Spleen (tissue), 11 donors: ENCODE measurements around the gene HSPB8. TPM values are rescaled to one million over a fixed set of nuclear protein-coding genes. Genes with fewer than 3 reads are reported as not detected.

Experiments used
- DNase-seq: peaks from one replicate; pipeline ENCODE4 v3.0.0-alpha.2; 2020
- H3K27ac ChIP-seq, 8 donors: fragments of 200-600 bp; sonication (generic) in 7 of 8; 1 replicate in 4 of 8; 2 replicates in 4 of 8; pipeline versions ENCODE4 v1.5.0 to v1.8.0; 2016 to 2021; ENCODE audit warnings: inconsistent platforms in 4 of 8, mild to moderate bottlenecking in 4 of 8, moderate library complexity in 1 of 8
- H3K27me3 ChIP-seq, 7 donors: fragments of 200-600 bp; sonication (generic) in 6 of 7; replicated peaks in 1 of 7; 1 replicate in 4 of 7; 2 replicates in 3 of 7; pipeline versions ENCODE4 v1.5.0 to v1.8.0; 2016 to 2021; ENCODE audit warnings: inconsistent platforms in 3 of 7, mild to moderate bottlenecking in 1 of 7
- H3K36me3 ChIP-seq, 6 donors: fragments of 200-600 bp; sonication (generic) in 5 of 6; 1 replicate in 4 of 6; 2 replicates in 2 of 6; pipeline versions ENCODE4 v1.5.0 to v1.8.0; 2016 to 2021; ENCODE audit warnings: inconsistent platforms in 2 of 6
- H3K4me1 ChIP-seq, 6 donors: fragments of 200-600 bp; sonication (generic) in 5 of 6; 1 replicate in 3 of 6; 2 replicates in 3 of 6; pipeline versions ENCODE4 v1.5.0 to v1.8.0; 2016 to 2021; ENCODE audit warnings: inconsistent platforms in 3 of 6
- H3K4me3 ChIP-seq, 8 donors: fragments of 200-600 bp; sonication (generic) in 7 of 8; 1 replicate in 4 of 8; 2 replicates in 4 of 8; pipeline versions ENCODE4 v1.5.0 to v1.8.0; 2016 to 2021; ENCODE audit warnings: inconsistent platforms in 4 of 8, mild to moderate bottlenecking in 4 of 8, moderate library complexity in 2 of 8
- H3K9me3 ChIP-seq, 8 donors: fragments of 200-600 bp; sonication (generic) in 7 of 8; 1 replicate in 4 of 8; 2 replicates in 4 of 8; pipeline versions ENCODE4 v1.5.0 to v1.8.0; 2016 to 2021; ENCODE audit warnings: inconsistent platforms in 4 of 8
- CTCF ChIP-seq, 11 experiments: fragments of 200-600 bp in 7 of 11; fragments of 450-650 bp in 4 of 11; sonication (generic) in 4 of 11; IDR thresholded peaks in 8 of 11; conservative IDR thresholded peaks in 3 of 11; 1 replicate in 7 of 11; 2 replicates in 4 of 11; pipeline versions ENCODE4 v1.4.0 to v1.8.0; 2016 to 2021; ENCODE audit warnings: antibody characterized with exemption in 11 of 11, inconsistent platforms in 4 of 11, mild to moderate bottlenecking in 1 of 11
- POLR2A ChIP-seq, 3 donors: fragments of 450-650 bp; IDR thresholded peaks; one replicate each; pipeline ENCODE4 v1.5.1; 2017; ENCODE audit warnings: antibody characterized with exemption in 3 of 3, mild to moderate bottlenecking in 1 of 3
- POLR2AphosphoS5 ChIP-seq, 3 donors: sonication (generic); formaldehyde crosslinking; IDR thresholded peaks; one replicate each; pipeline ENCODE4 v1.5.1; 2017; ENCODE audit warnings: antibody characterized with exemption in 3 of 3
- WGBS, 5 donors: extraction: QIAGEN DNeasy Blood & Tissue Kit in 3 of 5; methylation state at CpG; one replicate each; pipeline versions ENCODE4 v1.1.5 to v1.1.7; 2013 to 2018; 5-methylcytosine and 5-hydroxymethylcytosine counted together
- intact Hi-C: fragments of 100-400 bp; cut with DNase I; formaldehyde crosslinking; loops from one replicate; pipeline ENCODE4 v1.15.0; 2023; ENCODE audit warnings: low total_unique reads
- polyA plus RNA-seq, 3 donors: library from polyadenylated mRNA; stranded (reverse); fragments of 200-250 nt; gene quantifications; one replicate each; pipeline ENCODE4 v1.2.1, GENCODE V29; 2013
- total RNA-seq, 7 donors: library from RNA; depleted of rRNA in 3 of 7; stranded (reverse); fragments of >200 nt in 3 of 7; fragmentation: NEBNext Ultra II Directional in 4 of 7; extraction: Animal tissue kit (Norgen Biotek cat#: 25700) in 4 of 7; gene quantifications; one replicate each; pipeline versions ENCODE4 v1.1.0 to v1.2.1, GENCODE V29; 2016 to 2021
- donor health status: healthy with polysubstance abuse.
- donor health status: DM: no; HTN: no; CAD: no; lungs with moderate emphysema.
- donor health status: DM: no; HTN: no; CAD: no.
- donor health status: Bipolar disorder and iron deficiency.
- donor health status: healthy.
- donor health status: DM: no; HTN: no; CAD: no.
- donor health status: DM: yes; HTN: yes; CAD: no.

Gene HSPB8
- total and polyA plus RNA-seq, 10 donors, result 14.1 to 109 (median 50.0) TPM

DNA sequence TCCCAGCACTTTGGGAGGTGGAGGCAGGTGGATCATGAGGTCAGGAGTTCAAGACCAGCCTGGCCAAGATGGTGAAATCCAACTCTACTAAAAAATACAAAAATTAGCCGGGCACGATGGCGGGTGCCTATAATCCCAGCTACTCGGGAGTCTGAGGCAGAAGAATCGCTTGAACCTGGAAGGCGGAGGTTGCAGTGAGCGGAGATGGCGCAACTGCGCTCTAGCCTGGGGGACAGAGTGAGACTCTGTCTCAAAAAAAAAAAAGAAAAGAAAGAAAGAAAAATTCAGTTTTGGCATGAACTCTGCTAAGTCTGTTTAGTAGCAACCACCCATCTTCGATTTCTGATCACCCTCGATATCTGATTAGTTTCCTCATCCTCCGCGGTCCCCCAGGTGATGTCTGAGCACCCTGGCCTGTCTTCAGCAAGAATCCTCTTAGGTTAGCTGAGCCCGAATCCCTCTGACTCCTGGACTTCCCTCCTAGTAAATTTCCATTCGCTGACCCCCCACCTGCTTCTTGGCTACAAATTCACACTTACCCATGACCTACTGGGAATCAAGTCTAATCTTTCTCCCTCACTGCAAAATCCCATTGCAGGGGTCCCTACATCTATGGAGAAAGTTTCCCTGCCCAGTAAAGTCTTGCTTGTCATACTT, 879 bp upstream of the HSPB8 start:
- Histone ChIP-seq H3K9me3 (no peaks in the 10 kb centered on the region), H3K36me3 (no peaks in the 10 kb centered on the region), H3K4me1 (peaks cover 0 to 14% (median 0%) of the 10 kb centered on the region in 6 donors), H3K4me3 (no peak overlapping the region), H3K27me3 (peaks cover 0 to 37% (median 0%) of the 10 kb centered on the region in 7 donors), H3K27ac (peak overlapping the region in 6 of 8 donors; percentile 76 to 85 (median 81))
- no peak for TF ChIP-seq POLR2A (IDR thresholded peaks at IDR 0.05)
- TF ChIP-seq POLR2AphosphoS5 (IDR thresholded peaks at IDR 0.05), result no peak
- no peak for TF ChIP-seq CTCF (IDR thresholded peaks at IDR 0.05 in 8 of 11, conservative IDR thresholded peaks at IDR 0.05 in 3 of 11)
- no peak for DNase-seq
- WGBS, 5 donors, result 88 to 92% (median 91%) methylated on average over 15 of the region's 15 CpGs
- intact Hi-C loops, result no loop called here

DNA sequence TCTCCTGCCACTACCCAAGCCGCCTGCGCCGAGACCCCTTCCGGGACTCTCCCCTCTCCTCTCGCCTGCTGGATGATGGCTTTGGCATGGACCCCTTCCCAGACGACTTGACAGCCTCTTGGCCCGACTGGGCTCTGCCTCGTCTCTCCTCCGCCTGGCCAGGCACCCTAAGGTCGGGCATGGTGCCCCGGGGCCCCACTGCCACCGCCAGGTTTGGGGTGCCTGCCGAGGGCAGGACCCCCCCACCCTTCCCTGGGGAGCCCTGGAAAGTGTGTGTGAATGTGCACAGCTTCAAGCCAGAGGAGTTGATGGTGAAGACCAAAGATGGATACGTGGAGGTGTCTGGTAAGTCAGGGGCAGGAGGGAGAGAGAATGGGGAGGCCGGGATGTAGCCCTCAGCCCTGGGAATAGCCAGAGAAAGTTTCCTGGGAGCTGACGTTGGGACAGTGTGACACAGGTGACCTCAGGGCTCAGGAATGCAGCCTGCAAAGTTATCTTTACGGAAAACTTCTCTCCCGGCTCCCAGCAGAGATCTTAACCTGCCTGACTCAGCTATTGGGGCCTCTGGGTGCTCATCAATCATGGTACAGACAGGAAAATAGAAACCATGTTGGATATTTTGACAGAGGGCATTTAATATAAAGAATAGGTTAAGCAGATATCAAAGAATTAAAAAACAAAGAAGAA, 747 bp downstream of the HSPB8 start:
- TF ChIP-seq POLR2A (IDR thresholded peaks at IDR 0.05) (no peak), CTCF (IDR thresholded peaks at IDR 0.05 in 8 of 11, conservative IDR thresholded peaks at IDR 0.05 in 3 of 11) (no peak), POLR2AphosphoS5 (IDR thresholded peaks at IDR 0.05) (no peak)
- Histone ChIP-seq H3K27me3 (peaks cover 0 to 33% (median 0%) of the 10 kb centered on the region in 7 donors), H3K9me3 (no peaks in the 10 kb centered on the region), H3K27ac (peak overlapping the region; percentile 54 to 85 (median 80)), H3K4me3 (peak overlapping the region; percentile 33 to 73 (median 48)), H3K36me3 (no peaks in the 10 kb centered on the region), H3K4me1 (peaks cover 0 to 29% (median 3%) of the 10 kb centered on the region in 6 donors)
- 37 to 67% (median 52%) methylated on average over 18 of the region's 18 CpGs for WGBS, 5 donors
- intact Hi-C loops, result loop anchor here (10.0 kb wide), 1 partner anchor 75 kb away; no protein-coding TSS in a partner anchor
- no peak for DNase-seq

DNA sequence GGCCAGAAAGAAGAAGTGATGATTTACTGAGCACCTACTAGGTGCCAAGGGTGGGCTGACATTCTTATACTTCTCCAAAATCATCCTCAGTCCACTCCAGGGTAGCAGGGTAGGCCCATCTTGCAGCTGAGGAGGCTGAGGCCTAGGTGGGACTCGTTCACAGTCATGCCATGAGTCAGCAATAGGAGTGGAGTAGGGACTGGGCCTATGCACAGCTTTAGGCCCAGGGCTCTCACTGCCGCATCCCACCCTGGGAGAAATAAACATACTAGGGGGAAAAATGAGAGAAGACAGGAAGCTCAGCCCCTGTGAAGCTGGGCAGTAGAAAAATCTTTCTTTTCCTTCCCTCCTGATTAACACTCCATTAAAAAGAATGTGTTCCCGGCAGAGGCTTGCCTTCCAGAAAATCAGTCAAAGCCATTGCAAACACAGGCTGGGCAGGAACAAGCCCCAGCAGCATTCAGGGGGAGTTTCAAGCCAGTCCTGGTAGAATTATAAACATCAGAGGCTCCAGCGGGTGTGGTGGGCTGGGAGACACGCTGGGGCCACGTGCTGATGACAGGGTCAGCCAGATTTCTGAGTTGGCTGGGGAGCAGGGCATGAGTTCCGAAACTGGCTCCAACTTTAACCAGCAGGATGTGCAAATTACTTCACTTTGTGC, 1.8 kb downstream of the HSPB8 start:
- TF ChIP-seq POLR2A (IDR thresholded peaks at IDR 0.05) (no peak), POLR2AphosphoS5 (IDR thresholded peaks at IDR 0.05) (peak in 2 of 3 donors; percentile 33 to 59), CTCF (IDR thresholded peaks at IDR 0.05 in 8 of 11, conservative IDR thresholded peaks at IDR 0.05 in 3 of 11) (no peak)
- H3K4me3 ChIP-seq, result peak overlapping the region; percentile 33 to 73 (median 48)
- peaks cover 0 to 38% (median 3%) of the 10 kb centered on the region in 6 donors for H3K4me1 ChIP-seq
- intact Hi-C loops, result loop anchor here (10.0 kb wide), 1 partner anchor 74 kb away; no protein-coding TSS in a partner anchor
- peak overlapping the region; percentile 54 to 85 (median 80) for H3K27ac ChIP-seq
- peaks cover 0 to 33% (median 0%) of the 10 kb centered on the region in 7 donors for H3K27me3 ChIP-seq
- no peaks in the 10 kb centered on the region for H3K36me3 ChIP-seq
- DNase-seq, result peak; percentile 76
- 42 to 60% (median 44%) methylated on average over 7 of the region's 7 CpGs for WGBS, 5 donors
- H3K9me3 ChIP-seq, result no peaks in the 10 kb centered on the region
